Smooth muscle cell (in vitro differentiated cells): ENCODE data around the gene CEACAM6. TPM values are rescaled to one million over a fixed set of nuclear protein-coding genes. Genes with fewer than 3 reads are reported as not detected.
"Not testable (repeated sequence)": the region's sequence is repeated elsewhere in the genome, so short reads cannot be mapped to it uniquely, and the experiment has no call there.

Experiments used
- DNase-seq: peaks from one replicate; lab custom pipeline; 2025; ENCODE audit not compliant: unreplicated experiment; lab: John Stamatoyannopoulos, UW
- H2AFZ ChIP-seq: fragments of 200-600 bp; sonication (generic); 2 replicates; pipeline ENCODE4 v1.6.0; 2016; ENCODE audit warnings: antibody characterized with exemption, low read depth, mild to moderate bottlenecking
- H3F3A ChIP-seq: fragments of 200-600 bp; sonication (generic); 2 replicates; pipeline ENCODE4 v1.6.0; 2017; ENCODE audit warnings: antibody characterized with exemption, low read depth
- H3K27ac ChIP-seq: fragments of 200-600 bp; sonication (generic); 2 replicates; pipeline ENCODE4 v1.5.1; 2016; ENCODE audit warnings: low read depth, mild to moderate bottlenecking
- H3K27me3 ChIP-seq: fragments of 200-600 bp; sonication (generic); 2 replicates; pipeline ENCODE4 v1.6.1; 2016; ENCODE audit warnings: low read depth, mild to moderate bottlenecking
- H3K36me3 ChIP-seq: fragments of 200-600 bp; sonication (generic); 2 replicates; pipeline ENCODE4 v1.5.1; 2016; ENCODE audit warnings: low read depth
- H3K4me1 ChIP-seq: fragments of 200-600 bp; sonication (generic); 2 replicates; pipeline ENCODE4 v1.5.1; 2016; ENCODE audit warnings: low read depth
- H3K4me2 ChIP-seq: fragments of 200-600 bp; sonication (generic); 2 replicates; pipeline ENCODE4 v1.6.0; 2016; ENCODE audit warnings: mild to moderate bottlenecking
- H3K4me3 ChIP-seq: fragments of 200-600 bp; sonication (generic); 2 replicates; pipeline ENCODE4 v1.5.1; 2016; ENCODE audit warnings: mild to moderate bottlenecking
- H3K79me2 ChIP-seq: fragments of 200-600 bp; sonication (generic); 2 replicates; pipeline ENCODE4 v1.6.0; 2016; ENCODE audit warnings: low read depth, mild to moderate bottlenecking
- H3K9ac ChIP-seq: fragments of 200-600 bp; sonication (generic); 2 replicates; pipeline ENCODE4 v1.6.0; 2016; ENCODE audit warnings: low read depth
- H3K9me3 ChIP-seq: fragments of 200-600 bp; sonication (generic); replicated peaks from 2 replicates; pipeline ENCODE4 v1.5.1; 2016; ENCODE audit warnings: low read depth
- H4K20me1 ChIP-seq: fragments of 200-600 bp; sonication (generic); 2 replicates; pipeline ENCODE4 v1.6.0; 2016; ENCODE audit warnings: low read depth
- WGBS: methylation state at CpG from one replicate; pipeline ENCODE4 v1.1.7; 2016; ENCODE audit warnings: low lambda C conversion rate; 5-methylcytosine and 5-hydroxymethylcytosine counted together
- polyA plus RNA-seq: library from polyadenylated mRNA; unstranded; fragments of >200 nt; fragmentation: Nextera tagmentation; extraction: Ambion mirVana; gene quantifications from 2 replicates; pipeline ENCODE4 v1.2.1, GENCODE V29; 2016
- total RNA-seq: library from RNA; depleted of rRNA; stranded (reverse); fragments of >200 nt; gene quantifications from 2 replicates; pipeline ENCODE4 v1.2.3, GENCODE V29; 2014
- TF ChIP-seq, protein P1 (sequence below): fragments of 200-600 bp; sonication (generic); IDR thresholded peaks from 2 replicates; pipeline ENCODE4 v1.5.1; 2017; ENCODE audit warnings: borderline replicate concordance, mild to moderate bottlenecking, antibody characterized with exemption; ENCODE audit not compliant: insufficient read depth, poor library complexity, severe bottlenecking

CEACAM6 gene
- total and polyA plus RNA-seq, 2 experiments from 2014 or later, result not detected

DNA sequence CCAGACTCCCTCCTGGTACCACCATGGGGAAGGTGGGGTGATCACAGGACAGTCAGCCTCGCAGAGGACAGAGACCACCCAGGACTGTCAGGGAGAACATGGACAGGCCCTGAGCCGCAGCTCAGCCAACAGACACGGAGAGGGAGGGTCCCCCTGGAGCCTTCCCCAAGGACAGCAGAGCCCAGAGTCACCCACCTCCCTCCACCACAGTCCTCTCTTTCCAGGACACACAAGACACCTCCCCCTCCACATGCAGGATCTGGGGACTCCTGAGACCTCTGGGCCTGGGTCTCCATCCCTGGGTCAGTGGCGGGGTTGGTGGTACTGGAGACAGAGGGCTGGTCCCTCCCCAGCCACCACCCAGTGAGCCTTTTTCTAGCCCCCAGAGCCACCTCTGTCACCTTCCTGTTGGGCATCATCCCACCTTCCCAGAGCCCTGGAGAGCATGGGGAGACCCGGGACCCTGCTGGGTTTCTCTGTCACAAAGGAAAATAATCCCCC is 47.4 kb upstream of the CEACAM6 start:
- Histone ChIP-seq H3K79me2 (no peaks in the 10 kb centered on the region), H3K9me3 (no peaks in the 10 kb centered on the region), H3K9ac (no peak overlapping the region), H3K4me3 (no peak overlapping the region), H3K4me2 (no peak overlapping the region), H3F3A (no peaks in the 10 kb centered on the region), H4K20me1 (no peaks in the 10 kb centered on the region), H3K4me1 (no peaks in the 10 kb centered on the region), H3K36me3 (no peaks in the 10 kb centered on the region), H2AFZ (no peak overlapping the region), H3K27me3 (no peaks in the 10 kb centered on the region), H3K27ac (no peak overlapping the region)
- WGBS, result 63% methylated on average over 5 of the region's 5 CpGs
- TF ChIP-seq, protein P1, sequence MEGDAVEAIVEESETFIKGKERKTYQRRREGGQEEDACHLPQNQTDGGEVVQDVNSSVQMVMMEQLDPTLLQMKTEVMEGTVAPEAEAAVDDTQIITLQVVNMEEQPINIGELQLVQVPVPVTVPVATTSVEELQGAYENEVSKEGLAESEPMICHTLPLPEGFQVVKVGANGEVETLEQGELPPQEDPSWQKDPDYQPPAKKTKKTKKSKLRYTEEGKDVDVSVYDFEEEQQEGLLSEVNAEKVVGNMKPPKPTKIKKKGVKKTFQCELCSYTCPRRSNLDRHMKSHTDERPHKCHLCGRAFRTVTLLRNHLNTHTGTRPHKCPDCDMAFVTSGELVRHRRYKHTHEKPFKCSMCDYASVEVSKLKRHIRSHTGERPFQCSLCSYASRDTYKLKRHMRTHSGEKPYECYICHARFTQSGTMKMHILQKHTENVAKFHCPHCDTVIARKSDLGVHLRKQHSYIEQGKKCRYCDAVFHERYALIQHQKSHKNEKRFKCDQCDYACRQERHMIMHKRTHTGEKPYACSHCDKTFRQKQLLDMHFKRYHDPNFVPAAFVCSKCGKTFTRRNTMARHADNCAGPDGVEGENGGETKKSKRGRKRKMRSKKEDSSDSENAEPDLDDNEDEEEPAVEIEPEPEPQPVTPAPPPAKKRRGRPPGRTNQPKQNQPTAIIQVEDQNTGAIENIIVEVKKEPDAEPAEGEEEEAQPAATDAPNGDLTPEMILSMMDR, result no peak
- DNase-seq, result no peak

DNA sequence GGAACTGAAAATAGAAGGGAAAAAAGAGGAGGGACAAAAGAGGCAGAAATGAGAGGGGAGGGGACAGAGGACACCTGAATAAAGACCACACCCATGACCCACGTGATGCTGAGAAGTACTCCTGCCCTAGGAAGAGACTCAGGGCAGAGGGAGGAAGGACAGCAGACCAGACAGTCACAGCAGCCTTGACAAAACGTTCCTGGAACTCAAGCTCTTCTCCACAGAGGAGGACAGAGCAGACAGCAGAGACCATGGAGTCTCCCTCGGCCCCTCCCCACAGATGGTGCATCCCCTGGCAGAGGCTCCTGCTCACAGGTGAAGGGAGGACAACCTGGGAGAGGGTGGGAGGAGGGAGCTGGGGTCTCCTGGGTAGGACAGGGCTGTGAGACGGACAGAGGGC is 46.8 kb upstream of the CEACAM6 start, which contains the start of gene CEACAM5:
Gene CEACAM5, plus strand, starts transcription at position 146 of the 400 bp plus-strand sequence. Its CDS starts 106 bp downstream, at position 252.
- Histone ChIP-seq H3K4me3 (no peak within 1 kb of the TSS), H3K4me1 (no peaks in the 10 kb centered on the region), H3K4me2 (no peak within 1 kb of the TSS), H3F3A (no peaks in the 10 kb centered on the region), H3K27ac (no peak within 1 kb of the TSS), H3K9ac (no peak within 1 kb of the TSS), H3K79me2 (no peaks in the 10 kb centered on the region), H3K27me3 (no peaks in the 10 kb centered on the region), H2AFZ (no peak within 1 kb of the TSS), H4K20me1 (no peaks in the 10 kb centered on the region), H3K36me3 (no peaks in the 10 kb centered on the region), H3K9me3 (peaks cover 3% of the 10 kb centered on the region)
- TF ChIP-seq, protein P1, result no peak
- DNase-seq, result no peak
- WGBS, result 37% methylated on average over 4 of the region's 4 CpGs

DNA sequence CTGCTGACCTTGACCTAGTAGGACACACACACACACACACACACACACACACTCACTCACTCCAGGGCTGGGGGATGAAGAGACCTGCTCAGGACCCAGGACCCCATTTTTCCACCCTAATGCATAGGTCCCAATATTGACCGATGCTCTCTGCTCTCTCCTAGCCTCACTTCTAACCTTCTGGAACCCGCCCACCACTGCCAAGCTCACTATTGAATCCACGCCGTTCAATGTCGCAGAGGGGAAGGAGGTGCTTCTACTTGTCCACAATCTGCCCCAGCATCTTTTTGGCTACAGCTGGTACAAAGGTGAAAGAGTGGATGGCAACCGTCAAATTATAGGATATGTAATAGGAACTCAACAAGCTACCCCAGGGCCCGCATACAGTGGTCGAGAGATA is 45.8 kb upstream of the CEACAM6 start:
- H4K20me1 ChIP-seq, H3F3A ChIP-seq, H3K79me2 ChIP-seq, H3K4me1 ChIP-seq, DNase-seq, H3K4me2 ChIP-seq, H3K9me3 ChIP-seq, H3K27me3 ChIP-seq, H3K4me3 ChIP-seq, H3K36me3 ChIP-seq, H3K27ac ChIP-seq, H2AFZ ChIP-seq, H3K9ac ChIP-seq: not testable (repeated sequence)
- WGBS, result 84% methylated on average over 8 of the region's 8 CpGs

DNA sequence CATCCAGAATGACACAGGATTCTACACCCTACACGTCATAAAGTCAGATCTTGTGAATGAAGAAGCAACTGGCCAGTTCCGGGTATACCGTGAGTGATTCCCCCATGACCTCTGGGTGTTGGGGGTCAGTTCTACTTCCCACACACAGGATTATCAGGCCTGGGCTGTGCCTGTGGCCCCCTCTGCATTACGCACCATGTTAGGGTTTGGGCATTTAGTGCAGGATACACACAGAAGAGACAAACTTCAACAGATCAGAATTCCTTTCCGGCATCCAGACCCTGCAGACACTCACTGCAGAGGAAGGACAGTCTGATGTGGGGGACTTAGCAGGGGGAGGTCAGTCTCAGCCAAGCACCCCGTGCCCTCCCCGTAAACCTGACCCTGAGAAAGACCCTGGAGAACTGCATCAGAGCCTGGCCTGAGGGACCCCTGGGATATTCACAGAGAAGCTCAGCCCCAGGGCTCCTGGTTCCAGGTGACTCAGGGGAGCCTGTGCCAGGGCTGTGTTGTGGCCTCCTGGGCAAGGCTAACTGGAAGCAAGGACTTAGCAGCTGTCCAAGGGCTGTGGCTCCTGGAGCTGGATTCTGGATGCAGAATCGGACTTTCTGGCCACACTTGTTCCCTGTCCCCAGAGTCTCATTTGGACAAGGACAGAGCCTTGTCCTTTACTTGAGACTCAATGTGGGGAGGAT is 45.2 kb upstream of the CEACAM6 start:
- 75% methylated on average over 8 of the region's 8 CpGs for WGBS
- no peak for DNase-seq

More for the DNA sequence above, 45.2 kb upstream of the CEACAM6 start:
- Histone ChIP-seq H3F3A (no peaks in the 10 kb centered on the region), H3K9ac (no peak overlapping the region), H2AFZ (no peak overlapping the region), H3K4me2 (no peak overlapping the region), H3K27ac (no peak overlapping the region), H3K79me2 (no peaks in the 10 kb centered on the region), H4K20me1 (no peaks in the 10 kb centered on the region), H3K9me3 (peaks cover 7% of the 10 kb centered on the region), H3K36me3 (no peaks in the 10 kb centered on the region), H3K4me1 (no peaks in the 10 kb centered on the region), H3K27me3 (no peaks in the 10 kb centered on the region), H3K4me3 (no peak overlapping the region)
- TF ChIP-seq, protein P1, result no peak
